ENCODE results near the gene TBXAS1.

The TBXAS1 gene

GRCh38 chr7:139985811-139986210, 156.7 kb downstream of the TBXAS1 start:
- no peak for DNase-seq

- no peak for DNase-seq
These were observed 158.8 kb downstream of the TBXAS1 start for GRCh38 chr7:139987691-139988516.

- DNase-seq = no peak
These were observed 160.5 kb downstream of the TBXAS1 start for GRCh38 chr7:139989366-139990141.

DNA sequence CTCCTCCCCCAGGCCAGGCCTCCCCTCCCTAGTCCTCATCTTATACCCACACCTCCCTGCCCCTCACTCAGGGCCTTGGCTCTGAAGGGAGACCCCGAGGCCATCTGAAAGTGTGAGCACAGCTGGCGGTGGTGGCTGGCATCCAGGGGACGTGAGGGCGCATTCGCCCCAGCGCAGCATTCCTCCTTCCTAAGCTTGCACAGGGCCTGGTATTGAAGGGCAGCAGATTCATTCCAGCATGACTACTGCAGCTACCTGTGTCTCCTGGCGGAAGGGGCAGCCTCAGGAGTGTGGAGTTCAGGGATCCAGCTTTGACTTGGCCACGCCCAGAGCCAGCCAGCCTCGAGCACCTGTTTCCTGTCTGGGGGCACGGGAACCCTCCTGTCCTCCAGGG, 161.1 kb downstream of the TBXAS1 start:
- DNase-seq = no peak

GRCh38 chr7:139990571-139991268, 161.7 kb downstream of the TBXAS1 start:
- no peak for DNase-seq

DNA sequence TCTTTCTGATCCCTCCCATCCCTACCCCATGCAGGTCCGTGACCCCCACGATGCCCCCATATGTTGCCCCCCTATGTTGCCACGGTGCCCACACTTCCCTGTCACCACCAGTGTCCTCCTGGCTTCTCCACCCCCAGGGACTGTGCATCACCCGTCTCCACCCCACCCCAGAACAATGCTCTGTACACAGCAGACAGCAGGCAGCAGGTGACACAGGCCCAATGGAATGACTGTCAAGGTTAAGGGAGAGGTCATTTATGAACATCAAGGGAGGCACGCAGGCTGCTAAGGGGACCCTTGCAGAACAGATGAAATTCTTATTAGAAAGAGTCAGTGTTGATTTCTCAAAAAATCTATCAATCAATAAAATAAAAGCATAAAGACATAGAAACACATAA, 162.2 kb downstream of the TBXAS1 start:
- DNase-seq = no peak

DNA sequence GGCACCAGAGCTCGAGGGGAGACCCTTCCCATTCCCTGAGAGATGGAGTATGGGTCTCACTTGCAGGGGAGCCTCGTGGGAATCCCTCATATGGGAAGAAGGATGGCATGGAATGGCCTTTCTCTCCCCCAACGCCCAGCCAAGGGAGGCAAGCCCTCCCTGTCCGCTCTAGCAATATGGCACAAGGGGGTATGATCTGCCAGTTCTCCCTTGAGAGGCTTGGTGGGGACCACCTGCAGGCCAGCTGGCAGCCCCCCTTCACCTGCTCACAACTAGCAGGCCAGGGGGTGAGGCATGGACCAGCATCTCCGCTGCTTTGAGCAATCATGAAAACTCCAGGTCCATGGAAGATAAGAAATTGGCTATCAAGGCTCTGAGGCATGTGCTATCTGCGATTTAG, 162.8 kb downstream of the TBXAS1 start:
- DNase-seq = no peak

GRCh38 chr7:139992353-139993044, 163.4 kb downstream of the TBXAS1 start:
- no peak for DNase-seq

- DNase-seq = no peak
These were observed 164.1 kb downstream of the TBXAS1 start for GRCh38 chr7:139993169-139993568.

- DNase-seq = no peak
These were observed 164.5 kb downstream of the TBXAS1 start for GRCh38 chr7:139993592-139993991.

DNA sequence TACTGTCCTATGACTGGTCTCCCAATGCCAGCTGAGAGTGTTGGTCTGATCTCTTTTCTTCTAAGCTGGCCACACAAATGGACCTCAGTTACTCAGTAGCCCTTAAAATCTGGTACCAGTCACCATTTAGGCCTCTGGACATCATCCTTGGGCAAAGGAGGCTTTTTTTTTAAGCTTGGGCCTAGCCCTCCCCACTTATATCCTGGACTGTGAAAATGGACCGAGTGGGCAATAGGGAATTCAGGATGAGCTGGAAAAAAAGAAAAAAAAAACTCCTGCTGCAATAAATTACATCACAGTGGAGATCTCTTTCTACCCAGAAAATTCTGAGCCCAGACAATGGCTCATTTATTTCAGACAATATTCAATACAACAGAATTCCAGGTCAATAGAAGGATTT, 165.3 kb downstream of the TBXAS1 start:
- no peak for DNase-seq

DNA sequence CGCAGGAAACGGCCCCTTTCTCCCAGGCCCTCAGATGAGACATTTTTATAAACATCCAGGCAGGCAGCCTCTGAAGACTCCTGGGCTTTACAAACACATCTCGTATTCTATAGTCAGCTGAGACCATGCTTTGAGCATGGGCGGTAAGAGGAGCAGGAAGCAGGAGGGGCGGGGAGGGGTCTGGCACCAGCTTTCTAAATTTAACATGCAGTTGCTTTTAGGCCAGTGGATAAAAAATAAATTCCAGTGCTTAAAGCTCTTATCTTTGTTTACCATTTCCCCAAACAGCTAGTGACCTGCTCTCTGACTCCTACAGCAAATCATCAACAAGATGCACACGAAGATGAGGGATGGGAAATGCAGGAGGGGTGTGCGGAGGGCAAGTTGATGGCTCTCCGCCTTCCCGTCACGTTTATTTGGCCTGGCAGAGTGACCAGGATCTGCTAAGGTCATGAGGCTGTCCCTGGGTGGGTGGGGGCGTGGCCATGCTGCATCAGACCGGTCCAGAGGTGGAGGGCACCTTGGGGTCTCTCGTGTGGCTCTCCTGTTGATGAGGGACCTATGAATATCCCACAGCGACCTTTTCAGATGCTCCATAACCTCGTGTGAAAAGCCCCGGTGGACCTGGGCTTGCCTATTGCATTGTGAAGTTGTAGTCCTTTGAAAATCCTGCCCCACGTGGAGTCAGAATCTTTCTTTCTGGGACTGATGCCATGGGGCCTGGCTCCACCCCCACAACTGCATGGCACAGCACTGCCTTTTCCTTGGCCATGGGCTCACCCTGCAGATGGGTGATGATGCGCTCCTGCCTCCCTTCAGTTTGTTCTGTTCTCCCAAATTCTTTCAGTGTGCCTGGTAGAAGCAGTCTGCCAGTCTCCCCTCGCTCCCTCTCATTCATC, 166.2 kb downstream of the TBXAS1 start:
- DNase-seq = peak; percentile 17

GRCh38 chr7:139998572-139998971, 169.5 kb downstream of the TBXAS1 start:
- DNase-seq = no peak

DNA sequence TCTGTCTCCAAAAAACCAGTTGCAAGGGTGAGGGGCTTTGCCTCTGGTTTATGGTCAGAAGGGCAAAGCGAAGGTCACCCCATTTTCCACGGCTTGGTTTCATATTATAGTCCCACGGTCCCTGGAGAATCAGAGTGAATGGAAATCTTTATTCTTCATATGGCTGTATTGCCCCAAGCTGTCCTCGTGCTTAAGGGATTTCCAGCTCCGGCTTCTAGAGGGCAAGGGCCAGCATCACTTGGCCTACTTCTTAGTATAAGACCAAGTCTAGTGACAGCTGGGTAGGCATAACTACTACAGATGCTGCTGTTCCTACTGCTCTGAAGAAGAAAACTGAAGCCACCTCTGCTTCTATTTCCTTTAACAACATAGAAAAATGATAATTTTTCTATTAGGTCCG, 170.5 kb downstream of the TBXAS1 start:
- no peak for DNase-seq

DNA sequence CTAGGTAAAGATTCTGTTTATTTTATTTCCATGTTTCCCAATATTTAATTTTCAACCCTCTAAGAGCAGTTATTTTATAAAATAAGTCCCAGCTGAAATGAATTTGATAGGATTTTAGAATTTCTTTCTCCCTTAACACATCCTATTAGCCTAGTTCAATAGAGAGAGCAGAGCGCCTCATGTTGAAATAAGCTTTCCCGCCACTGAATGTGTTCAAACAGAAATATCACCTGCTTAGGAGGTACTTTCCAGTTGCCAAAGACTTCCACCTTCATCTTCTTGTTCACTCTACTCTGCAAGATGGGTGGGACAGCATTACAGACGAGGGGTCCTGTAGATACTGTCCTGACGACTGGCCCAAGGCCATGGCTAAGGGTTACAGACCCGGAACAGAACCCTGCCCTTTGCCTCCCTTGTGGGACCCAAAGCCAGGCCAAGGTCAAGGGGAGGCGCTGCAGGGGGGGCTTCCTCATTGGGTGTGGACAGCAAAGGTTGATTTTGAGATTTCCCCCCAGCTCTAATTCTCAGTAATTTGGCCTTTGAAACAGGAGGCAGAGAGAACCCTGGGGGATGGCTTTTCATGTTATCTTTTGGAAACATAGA, 171.7 kb downstream of the TBXAS1 start:
- DNase-seq = no peak

DNA sequence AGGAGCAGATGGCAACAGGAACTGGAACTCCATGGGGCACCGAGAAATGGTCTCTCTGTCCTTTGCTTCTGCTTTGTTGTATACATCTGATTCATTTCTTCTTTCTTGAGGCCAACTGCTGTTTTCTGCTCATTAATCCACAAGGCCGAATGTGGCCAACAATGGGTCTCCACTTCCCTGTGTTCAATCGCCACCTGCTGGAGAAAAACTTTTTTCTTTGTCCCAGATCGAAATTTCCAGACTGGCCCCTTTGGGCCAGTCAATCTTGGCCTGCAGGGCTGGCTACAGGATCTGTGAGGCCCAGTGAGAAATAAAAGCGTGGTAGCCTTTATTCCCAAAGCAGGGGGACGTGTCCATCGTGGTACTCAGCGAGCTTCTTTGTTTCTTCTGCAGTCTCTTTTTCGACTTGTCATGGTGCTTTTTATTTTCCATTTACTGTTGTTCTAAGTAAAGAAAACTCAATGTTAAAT, 174.9 kb downstream of the TBXAS1 start:
- peak; percentile 35 for DNase-seq

- DNase-seq = no peak
These were observed 175.6 kb downstream of the TBXAS1 start for GRCh38 chr7:140004672-140005071.

DNA sequence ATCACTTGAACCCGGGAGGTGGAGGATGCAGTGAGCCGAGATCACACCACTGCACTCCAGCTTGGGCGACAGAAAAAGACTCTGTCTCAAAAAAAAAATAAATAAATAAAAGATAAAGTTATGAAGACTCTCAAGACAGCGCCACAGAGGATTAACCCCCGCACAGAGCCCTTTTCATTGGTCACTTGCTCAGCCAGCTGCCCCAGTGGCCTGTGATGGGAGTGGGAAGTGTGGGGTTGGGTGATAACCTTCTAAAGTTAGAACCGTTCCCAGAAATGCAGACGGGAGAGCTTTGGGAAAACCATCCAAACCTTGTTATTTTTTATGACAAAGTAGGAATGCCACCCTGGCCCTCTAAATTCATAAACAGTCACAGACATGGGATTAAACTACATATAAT, 176.3 kb downstream of the TBXAS1 start:
- no peak for DNase-seq

DNA sequence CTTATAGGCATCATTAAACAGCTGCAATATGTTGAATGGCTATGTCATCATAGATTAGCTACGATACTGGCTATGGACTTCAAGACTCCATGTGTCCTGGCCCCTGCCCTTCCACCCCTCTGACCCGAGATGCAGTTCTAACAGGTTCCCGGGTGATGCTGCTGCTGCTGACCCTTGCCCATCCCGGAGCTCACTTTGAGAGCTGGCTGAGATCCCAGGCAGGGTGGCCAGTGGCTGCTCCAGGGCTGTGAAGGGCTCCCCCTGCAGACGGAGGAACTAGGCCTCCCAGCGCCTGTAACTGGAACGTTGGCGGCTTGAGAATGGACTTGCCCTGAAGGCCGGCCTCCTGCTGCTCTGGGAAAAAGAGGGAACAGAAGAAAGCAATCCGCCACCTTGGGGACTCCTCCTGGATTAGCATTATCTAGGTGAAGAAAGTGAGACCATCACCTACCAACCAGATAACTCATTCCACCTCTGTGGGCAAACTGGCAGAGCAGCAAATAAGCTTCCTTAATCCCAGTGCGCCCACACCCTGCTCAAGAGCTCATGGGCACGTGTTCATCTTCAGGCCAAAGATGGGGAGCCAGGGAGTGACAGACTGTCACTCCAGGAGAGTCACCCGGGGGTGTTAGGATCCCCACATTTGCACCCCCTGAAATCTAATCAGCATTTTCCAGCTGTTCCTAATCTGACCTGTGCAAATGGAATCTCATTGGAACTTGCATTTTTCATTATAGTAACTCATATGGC, 176.9 kb downstream of the TBXAS1 start:
- no peak for DNase-seq

DNA sequence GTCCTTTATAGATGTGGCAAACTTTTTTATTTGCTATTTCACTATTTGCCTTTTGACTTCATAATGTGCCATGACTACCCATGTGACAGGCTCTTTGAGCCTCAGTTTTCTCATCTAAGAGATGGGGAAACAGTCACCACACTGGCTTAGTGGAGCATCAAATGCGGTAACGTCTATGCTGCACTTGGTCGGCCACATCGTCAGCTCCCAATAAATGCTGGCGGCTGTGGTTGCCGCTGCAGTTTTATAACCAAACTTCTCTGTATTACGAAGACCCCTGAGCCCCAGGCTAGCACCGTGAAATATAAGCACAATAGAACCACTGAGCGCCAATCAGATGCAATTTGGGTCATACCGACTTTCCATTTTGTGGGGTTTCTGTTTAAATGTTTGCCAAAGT, 177.5 kb downstream of the TBXAS1 start:
- DNase-seq = no peak
